ENCODE data around the gene SLC2A13.
"Not testable (repeated sequence)": the region's sequence is repeated elsewhere in the genome, so short reads cannot be mapped to it uniquely, and the experiment has no call there.

SLC2A13 gene

DNA sequence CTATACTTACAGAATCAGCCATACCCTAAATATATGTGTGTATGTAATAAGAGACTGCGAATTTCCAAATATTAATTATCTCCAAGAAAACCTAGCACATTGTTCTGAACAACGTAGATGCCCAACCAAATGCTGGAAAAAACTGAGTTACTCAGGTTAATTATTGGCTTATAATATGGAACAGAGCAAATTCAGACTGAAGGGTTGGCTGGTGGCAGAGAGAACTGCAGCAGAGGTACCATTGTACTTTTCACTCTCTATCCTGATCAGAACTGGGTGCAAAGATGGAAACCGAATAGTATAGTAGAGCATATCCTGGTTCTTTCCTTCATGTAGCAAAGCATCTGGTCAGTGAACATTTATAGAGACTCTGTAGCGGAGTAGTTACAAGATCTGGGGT is 185.7 kb downstream of the SLC2A13 start:
- no peak for DNase-seq

DNA sequence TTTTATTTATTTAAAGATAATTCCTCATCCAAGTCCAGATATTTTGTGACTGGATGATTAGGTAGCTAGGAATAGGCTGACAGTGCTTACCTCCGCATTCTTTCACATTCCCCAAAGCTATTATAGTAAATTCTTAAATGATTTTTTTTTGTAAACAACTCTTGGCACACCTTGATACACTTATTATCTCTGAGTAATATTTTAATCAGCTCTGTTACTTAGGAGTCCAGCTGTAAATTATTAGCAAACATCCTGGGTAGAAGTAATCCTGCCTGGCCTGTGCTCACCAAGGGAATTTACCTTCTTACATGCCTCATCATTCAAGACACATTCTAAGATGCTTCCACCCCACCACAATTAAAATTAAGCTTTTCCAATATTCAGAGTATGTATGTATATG is 186.1 kb downstream of the SLC2A13 start:
- no peak for DNase-seq

GRCh38 chr12:39915249-39915648 is 190.6 kb downstream of the SLC2A13 start:
- DNase-seq: no peak

DNA sequence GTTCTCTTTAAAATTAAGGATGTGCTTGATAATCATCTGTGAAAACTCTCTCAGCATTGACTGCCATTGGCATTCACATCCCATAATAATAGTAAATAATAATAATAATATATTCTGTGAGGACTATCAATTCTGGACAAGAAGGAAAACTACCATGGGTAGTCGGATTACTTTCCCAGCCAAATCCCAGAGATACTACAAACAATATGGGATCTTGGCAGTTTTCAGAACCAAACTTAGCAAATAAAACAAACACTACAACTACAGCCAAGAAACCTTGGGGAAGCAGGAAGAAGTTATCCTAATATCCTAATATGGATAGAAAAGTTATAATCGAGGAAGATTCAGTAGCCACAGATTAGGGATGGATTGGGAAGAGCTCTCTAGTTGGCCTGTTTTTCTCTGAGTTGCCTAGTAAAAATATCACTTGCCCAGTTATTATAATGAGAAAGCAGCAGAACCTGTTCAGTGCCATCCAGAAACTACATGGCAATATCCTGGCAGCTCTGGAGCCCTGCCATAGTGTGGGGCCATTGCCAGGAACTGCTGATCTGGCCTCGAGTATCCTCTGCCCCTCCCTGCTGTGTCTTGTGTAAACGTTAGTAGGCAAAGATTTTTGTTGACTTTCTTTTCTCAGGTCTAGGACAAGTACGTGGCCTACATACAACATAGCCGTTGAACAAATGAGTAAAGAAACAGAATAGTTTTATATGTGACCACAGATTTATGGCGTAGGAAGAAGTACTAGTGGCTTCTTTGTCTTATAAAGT is 193.5 kb downstream of the SLC2A13 start:
- no peak for DNase-seq

GRCh38 chr12:39906237-39906636 is 199.6 kb downstream of the SLC2A13 start:
- DNase-seq: no peak

- DNase-seq: no peak
Measured at GRCh38 chr12:39905152-39905551, 200.7 kb downstream of the SLC2A13 start.

GRCh38 chr12:39902821-39903220 is 203.1 kb downstream of the SLC2A13 start:
- no peak for DNase-seq

GRCh38 chr12:39897315-39897714 is 208.6 kb downstream of the SLC2A13 start:
- DNase-seq: no peak

DNA sequence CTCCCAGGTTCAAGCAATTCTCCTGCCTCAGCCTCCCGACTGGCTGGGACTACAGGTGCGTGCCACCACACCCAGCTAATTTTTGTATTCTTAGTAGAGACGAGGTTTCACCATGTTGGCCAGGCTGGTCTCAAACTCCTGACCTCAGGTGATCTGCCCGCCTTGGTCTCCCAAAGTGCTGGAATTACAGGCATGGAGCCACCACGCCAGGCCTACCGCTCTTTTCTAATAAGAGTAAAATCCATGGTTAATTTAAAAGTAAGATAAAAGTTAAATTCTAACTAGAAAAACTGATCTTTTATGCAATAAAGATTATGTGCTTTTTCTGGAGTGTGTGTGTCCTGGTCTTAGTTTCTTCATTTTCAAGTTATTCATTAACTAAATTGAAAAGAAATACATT is 212.5 kb downstream of the SLC2A13 start:
- not testable (repeated sequence) for DNase-seq

GRCh38 chr12:39892146-39892545 is 213.7 kb downstream of the SLC2A13 start:
- DNase-seq: no peak

DNA sequence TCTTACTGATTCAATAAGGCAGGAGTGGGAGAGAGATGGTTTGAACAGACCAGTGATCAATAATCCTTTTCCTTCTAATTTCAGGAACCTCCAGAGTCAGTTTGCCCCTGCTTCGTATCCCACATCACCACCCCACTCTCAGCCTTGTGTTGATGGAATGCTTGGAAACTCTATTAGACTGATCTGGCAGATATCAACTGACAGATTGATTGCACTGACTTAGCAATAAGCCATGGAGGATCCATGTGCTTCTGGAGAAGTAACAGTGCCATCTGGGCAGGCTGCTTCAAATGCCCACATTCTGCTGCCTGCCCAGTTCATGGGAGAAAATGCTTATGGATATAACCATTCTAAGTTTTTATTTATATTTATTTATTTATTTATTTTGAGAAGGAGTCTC is 218.0 kb downstream of the SLC2A13 start:
- DNase-seq: no peak

DNA sequence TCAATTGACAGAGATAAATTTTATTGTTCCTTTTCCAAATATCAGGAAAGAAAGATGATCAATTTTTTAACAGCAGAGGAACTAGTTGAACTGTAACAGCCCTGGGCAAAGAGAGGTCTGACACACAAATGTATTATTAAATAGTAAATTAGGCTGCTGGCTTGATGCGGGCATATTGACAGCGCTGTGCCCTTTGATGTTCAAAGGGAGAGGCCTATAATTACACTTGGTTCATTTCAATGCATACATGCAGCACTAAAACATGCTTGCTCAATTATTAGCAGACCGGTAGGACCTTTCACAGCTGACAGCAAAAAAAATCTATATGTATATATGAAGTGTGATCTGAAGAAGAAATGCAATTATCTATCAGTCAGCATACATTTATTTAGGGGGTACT is 219.8 kb downstream of the SLC2A13 start:
- DNase-seq: no peak

- DNase-seq: no peak
Measured at GRCh38 chr12:39884616-39885125, 221.2 kb downstream of the SLC2A13 start.

- DNase-seq: no peak
Measured at GRCh38 chr12:39883411-39883810, 222.5 kb downstream of the SLC2A13 start.

DNA sequence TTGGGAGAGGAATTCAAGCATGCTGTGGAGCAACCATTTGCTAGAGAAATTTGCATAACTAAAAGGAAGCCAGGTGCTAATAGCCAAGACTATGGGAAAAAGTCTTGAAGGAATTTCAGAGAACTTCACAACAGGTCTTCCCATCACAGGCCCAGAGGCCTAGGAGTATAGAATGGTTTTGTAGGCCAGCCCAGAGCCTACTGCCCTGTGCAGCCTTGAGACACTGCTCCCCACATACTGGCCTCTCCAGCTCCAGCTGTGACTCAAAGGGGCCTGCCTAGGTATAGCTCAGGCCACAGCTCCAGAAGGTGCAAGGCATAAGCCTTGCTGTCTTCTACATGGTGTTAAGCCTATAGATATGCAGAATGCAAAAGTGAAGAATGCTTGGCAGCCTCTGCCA is 227.1 kb downstream of the SLC2A13 start:
- DNase-seq: no peak

DNA sequence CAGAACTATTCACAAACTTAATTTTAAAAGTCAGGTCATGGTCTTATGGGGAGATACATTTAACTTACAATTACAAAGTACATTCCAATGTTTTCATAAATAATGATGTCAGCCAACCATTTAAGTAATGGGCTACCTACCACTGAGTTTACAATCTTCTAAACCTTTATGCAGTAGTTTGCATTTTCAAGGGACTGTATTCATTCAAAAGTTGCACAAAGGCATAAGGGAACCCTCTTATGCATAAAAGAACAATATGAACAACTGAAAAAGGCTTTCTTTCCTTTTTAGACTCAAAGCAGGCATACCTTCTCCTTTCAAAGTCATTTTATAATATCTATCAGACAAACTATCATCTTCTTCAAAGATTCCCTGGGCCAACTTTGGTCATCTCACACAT is 230.2 kb downstream of the SLC2A13 start:
- DNase-seq: no peak

DNA sequence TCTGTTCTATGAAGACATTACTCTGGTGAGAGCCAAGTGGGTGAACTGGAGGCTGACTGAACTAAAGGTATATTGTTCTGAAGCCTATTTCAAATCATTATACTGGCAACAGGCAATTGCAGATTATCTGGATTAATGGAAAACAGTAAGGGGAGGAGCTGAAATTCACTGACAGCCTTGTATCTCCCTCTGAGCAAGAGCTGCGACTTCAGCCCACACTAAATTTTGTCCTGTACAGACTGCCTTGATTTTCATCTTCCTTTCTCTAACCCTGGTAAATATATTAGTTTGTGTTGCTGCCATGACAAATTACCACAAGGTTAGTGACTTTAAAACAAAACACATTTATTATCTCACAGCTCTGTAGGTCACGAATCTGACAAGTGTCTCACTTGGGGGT is 231.1 kb downstream of the SLC2A13 start:
- DNase-seq: no peak

GRCh38 chr12:39873065-39873464 is 232.8 kb downstream of the SLC2A13 start:
- no peak for DNase-seq

GRCh38 chr12:39872425-39872824 is 233.5 kb downstream of the SLC2A13 start:
- no peak for DNase-seq

DNA sequence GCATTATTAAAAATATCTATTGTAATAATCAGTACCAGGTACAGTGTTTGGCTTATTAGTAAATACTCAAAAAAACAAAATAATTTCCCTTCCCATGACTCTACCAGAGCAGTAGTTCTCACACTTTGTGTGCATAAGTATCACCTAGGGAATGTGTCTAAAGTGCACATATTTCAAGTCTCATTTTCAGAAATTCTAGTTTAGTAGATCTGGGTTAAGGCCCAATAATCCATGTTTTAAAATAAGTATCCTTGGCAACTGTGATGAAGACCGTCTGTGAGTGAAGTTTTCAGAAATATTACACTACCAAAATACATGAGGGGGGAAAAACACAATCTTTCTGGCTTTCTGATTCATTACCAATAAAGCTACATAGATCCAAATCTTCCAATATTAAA is 237.6 kb downstream of the SLC2A13 start:
- DNase-seq: no peak

DNA sequence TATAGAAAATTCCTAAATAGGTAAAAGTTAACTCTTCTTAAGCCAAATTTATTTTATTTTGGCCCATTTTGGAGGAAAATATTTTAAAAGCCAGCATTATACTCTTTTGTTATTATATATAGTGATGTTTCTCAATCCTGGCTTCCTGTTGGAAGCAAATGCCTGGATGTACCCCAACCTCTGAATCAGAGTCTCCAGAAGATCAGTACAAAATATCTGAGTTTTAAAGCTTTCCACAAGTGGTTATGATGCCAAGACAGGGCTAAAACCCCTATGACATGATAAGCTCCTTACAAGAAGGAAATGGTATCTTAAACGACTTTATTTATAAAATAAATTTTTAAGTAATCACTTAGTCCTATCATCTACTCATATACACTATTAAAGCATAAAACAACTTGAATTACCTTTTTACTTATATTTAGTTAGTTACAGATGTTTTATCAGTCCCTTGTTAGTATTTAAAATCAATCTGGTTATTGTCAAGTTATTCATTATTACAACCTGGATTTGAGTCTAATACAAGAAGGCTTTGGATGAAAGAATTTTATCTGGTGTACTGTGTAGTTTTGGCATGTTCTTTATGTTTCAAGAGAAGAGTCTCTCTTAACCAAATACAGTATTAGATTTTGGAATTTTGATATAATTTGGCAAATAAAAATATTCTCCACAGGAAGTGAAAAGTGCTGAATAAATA is 238.1 kb downstream of the SLC2A13 start:
- no peak for DNase-seq

DNA sequence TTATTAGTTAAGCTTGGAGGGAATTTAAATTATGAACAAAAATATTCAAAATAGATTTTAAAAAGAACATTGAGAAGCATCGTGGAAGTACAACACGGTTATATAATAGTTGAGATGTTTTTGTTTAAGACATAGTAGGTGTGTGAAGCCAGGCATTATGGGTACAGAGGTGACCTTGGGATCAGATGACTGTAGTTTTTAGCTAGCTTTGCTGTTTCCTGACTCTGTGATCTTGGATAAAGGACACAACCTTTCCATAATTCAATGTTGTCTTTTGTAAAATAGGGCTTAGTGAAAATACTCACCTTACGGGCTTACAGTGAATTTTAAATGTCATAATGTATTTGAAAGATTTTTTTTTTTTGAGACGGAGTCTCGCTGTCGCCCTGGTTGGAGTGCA is 239.7 kb downstream of the SLC2A13 start:
- no peak for DNase-seq

GRCh38 chr12:39860695-39861094 is 245.2 kb downstream of the SLC2A13 start:
- DNase-seq: no peak

DNA sequence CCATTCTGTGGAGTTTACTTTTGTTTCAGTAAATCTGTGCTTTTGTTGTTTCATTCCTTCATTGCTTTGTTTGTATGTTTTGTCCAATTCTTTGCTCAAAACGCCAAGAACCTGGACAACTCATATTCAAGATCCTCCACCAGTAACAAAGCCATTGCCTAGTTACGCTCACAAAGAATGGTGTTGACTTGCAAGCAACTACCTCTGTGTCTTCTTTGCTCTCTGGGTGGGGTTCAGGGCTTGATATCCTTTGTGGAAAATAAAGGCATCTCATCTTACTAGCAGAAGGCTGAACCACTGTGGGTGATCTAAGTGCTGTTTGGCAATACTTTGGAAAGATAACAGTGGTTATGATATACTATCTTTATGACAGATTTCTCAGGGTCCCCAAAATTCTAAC is 252.9 kb downstream of the SLC2A13 start:
- no peak for DNase-seq

GRCh38 chr12:39852346-39852745 is 253.5 kb downstream of the SLC2A13 start:
- DNase-seq: no peak
